Stimulated activated CD8-positive, alpha-beta memory T cell treated with anti-CD3 and anti-CD28 coated beads, Interleukin-12 subunit alpha, Interleukin-12 subunit beta, amount 100 ng/mL, for 24 hours (primary cell): ENCODE results near the gene EPHA6.

ENCODE experiments used
- DNase-seq: peaks from one replicate; pipeline ENCODE4 v3.0.0-alpha.2; 2020; ENCODE audit errors: extremely low read depth

Gene EPHA6

GRCh38 chr3:97277708-97278107 is 463.3 kb downstream of the EPHA6 start:
- DNase-seq = no peak

- DNase-seq = no peak
Observed at GRCh38 chr3:97278506-97278905, 464.1 kb downstream of the EPHA6 start.

- no peak for DNase-seq
Observed at GRCh38 chr3:97291901-97292300, 477.5 kb downstream of the EPHA6 start.

GRCh38 chr3:97293596-97294131 is 479.3 kb downstream of the EPHA6 start:
- no peak for DNase-seq

- no peak for DNase-seq
Observed at GRCh38 chr3:97297032-97297431, 482.6 kb downstream of the EPHA6 start.

GRCh38 chr3:97301114-97301513 is 486.7 kb downstream of the EPHA6 start:
- DNase-seq = no peak

GRCh38 chr3:97306226-97306625 is 491.8 kb downstream of the EPHA6 start:
- no peak for DNase-seq

- DNase-seq = no peak
Observed at GRCh38 chr3:97338375-97338774, 524.0 kb downstream of the EPHA6 start.

- DNase-seq = no peak
Observed at GRCh38 chr3:97340940-97341339, 526.5 kb downstream of the EPHA6 start.

GRCh38 chr3:97347780-97348179 is 533.4 kb downstream of the EPHA6 start:
- DNase-seq = no peak

- DNase-seq = no peak
Observed at GRCh38 chr3:97350971-97351370, 536.6 kb downstream of the EPHA6 start.

- DNase-seq = no peak
Observed at GRCh38 chr3:97353176-97353575, 538.8 kb downstream of the EPHA6 start.

GRCh38 chr3:97359977-97360376 is 545.6 kb downstream of the EPHA6 start:
- DNase-seq = no peak

GRCh38 chr3:97360804-97361203 is 546.4 kb downstream of the EPHA6 start:
- no peak for DNase-seq

- no peak for DNase-seq
Observed at GRCh38 chr3:97384583-97384982, 570.2 kb downstream of the EPHA6 start.

- no peak for DNase-seq
Observed at GRCh38 chr3:97388774-97389173, 574.4 kb downstream of the EPHA6 start.

- no peak for DNase-seq
Observed at GRCh38 chr3:97389936-97390335, 575.5 kb downstream of the EPHA6 start.

GRCh38 chr3:97391167-97391566 is 576.8 kb downstream of the EPHA6 start:
- DNase-seq = no peak

GRCh38 chr3:97409612-97410011 is 595.2 kb downstream of the EPHA6 start:
- DNase-seq = no peak

- DNase-seq = no peak
Observed at GRCh38 chr3:97421565-97421964, 607.2 kb downstream of the EPHA6 start.

GRCh38 chr3:97425002-97425401 is 610.6 kb downstream of the EPHA6 start:
- DNase-seq = no peak

GRCh38 chr3:97430601-97431000 is 616.2 kb downstream of the EPHA6 start:
- DNase-seq = no peak

GRCh38 chr3:97432914-97433313 is 618.5 kb downstream of the EPHA6 start:
- DNase-seq = no peak

- no peak for DNase-seq
Observed at GRCh38 chr3:97438131-97438530, 623.7 kb downstream of the EPHA6 start.

GRCh38 chr3:97439373-97439772 is 625.0 kb downstream of the EPHA6 start:
- DNase-seq = no peak
